HG03575 (cell line): ENCODE results near the gene TM9SF2.
"Not testable (repeated sequence)": the region's sequence is repeated elsewhere in the genome, so short reads cannot be mapped to it uniquely, and the experiment has no call there.

Source experiments
- ATAC-seq: cut with Tn5 transposase; IDR thresholded peaks from one replicate; pipeline ENCODE4 v1.9.1; 2021; ENCODE audit not compliant: unreplicated experiment, insufficient number of reproducible peaks, low FRiP score; ENCODE audit errors: extremely low read depth

Gene TM9SF2, protein sequence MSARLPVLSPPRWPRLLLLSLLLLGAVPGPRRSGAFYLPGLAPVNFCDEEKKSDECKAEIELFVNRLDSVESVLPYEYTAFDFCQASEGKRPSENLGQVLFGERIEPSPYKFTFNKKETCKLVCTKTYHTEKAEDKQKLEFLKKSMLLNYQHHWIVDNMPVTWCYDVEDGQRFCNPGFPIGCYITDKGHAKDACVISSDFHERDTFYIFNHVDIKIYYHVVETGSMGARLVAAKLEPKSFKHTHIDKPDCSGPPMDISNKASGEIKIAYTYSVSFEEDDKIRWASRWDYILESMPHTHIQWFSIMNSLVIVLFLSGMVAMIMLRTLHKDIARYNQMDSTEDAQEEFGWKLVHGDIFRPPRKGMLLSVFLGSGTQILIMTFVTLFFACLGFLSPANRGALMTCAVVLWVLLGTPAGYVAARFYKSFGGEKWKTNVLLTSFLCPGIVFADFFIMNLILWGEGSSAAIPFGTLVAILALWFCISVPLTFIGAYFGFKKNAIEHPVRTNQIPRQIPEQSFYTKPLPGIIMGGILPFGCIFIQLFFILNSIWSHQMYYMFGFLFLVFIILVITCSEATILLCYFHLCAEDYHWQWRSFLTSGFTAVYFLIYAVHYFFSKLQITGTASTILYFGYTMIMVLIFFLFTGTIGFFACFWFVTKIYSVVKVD

DNA sequence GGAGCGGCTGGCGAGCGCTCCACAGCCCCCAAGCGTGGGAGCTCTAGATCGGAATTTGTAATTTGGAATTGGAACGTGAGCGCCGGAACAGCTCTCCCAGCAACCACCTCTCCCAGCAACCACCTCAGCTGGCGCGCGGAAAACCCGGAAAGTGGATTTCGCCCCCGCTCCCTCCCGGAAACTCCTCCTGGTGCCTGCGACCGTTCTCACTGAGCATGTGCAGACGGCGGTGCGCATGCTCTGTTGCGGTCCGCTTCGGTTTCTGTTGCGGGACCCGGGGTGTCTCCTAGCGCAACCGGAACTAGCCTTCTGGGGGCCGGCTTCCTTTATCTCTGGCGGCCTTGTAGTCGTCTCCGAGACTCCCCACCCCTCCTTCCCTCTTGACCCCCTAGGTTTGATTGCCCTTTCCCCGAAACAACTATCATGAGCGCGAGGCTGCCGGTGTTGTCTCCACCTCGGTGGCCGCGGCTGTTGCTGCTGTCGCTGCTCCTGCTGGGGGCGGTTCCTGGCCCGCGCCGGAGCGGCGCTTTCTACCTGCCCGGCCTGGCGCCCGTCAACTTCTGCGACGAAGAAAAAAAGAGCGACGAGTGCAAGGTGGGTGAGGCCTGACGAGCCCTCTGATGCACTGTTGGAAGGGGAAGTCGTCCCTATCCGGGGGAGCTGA is at the start of gene TM9SF2:
TSS of gene TM9SF2 (plus strand) at position 289 of the 664 bp plus-strand sequence. CDS start at position 424, 135 bp downstream.
- no peak for ATAC-seq

DNA sequence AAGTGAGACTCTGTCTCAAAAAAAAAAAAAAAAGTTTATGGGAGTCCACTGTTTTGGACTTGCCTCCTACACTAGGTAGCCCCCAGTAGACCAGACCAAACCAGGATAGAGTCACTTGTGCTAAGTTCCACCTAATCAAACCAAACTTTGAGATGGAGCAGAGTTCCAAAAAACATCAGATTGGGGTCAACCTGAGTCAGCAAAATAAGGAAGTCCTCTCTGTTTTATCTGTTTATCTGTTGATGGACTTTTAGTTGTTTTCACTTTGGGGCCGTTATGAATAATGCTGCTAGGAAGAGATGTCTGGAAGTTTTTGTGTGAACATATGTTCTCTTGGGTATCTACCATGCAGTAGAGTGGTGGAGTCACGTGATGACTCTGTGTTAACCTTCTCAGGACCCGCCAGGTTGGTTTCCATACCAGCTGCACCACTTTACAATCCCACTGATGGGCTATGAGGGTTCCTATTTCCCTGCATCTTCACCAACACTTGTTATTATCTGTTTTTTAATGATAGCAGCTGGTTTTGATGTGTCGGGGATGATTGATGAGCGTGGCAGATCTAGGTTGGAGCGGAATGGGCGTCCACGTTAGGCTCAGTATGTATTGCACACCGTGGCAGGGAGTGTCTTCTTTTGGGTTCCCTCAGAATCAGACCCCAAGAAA is 46.6 kb upstream of the TM9SF2 start:
- no peak for ATAC-seq

DNA sequence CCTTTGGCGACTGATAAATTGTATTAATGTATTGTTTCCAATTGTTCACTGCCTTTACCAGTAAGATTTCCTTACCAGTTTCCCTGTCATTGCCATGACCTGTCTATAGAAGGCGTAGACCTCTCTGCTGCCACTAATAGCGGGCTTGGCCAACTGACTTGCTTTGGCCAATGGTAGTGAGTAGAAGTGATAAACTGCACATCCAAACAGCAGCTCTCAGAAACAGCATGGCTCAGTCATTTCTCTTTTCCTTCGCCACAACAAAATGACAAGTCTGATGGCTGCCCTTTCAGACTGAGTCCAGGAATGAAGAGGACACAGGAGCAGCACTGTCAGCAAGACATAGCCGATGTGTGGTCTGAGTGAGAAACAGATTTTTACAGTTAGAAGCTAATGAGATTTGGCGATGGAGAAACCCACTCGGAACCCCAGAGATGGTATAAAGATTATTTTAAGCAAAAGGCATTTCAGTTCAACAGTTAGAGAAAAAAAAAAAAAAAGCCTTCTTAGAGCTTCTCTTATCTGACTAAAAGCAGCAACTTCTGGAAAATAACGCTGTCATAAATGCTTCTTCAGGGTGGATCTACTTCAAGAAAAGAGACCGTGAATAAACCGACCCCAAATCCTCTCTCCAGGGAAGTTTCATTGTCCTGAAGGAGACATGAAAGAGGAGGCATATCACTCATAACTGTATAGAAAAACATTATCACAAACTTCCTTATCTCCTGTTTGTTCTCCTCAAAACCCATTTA is 42.0 kb upstream of the TM9SF2 start:
- no peak for ATAC-seq

DNA sequence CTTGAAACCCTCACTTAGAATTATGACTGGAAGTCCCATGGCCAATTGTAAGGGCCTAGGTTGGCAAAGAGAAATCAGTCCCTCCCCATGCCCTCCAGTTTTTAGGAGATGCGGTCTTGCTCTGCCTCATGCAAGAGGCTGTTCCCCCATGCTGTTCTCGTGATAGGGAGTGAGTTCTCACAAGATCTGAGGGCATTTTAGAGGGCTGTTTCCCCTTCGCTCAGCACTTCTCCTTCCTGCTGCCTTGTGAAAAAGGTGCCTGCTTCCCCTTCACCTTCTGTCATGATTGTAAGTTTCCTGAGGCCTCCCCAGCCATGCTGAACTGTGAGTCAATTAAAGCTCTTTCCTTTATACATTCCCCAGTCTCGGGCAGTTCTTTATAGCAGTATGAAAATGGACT is 40.5 kb upstream of the TM9SF2 start:
- not testable (repeated sequence) for ATAC-seq

DNA sequence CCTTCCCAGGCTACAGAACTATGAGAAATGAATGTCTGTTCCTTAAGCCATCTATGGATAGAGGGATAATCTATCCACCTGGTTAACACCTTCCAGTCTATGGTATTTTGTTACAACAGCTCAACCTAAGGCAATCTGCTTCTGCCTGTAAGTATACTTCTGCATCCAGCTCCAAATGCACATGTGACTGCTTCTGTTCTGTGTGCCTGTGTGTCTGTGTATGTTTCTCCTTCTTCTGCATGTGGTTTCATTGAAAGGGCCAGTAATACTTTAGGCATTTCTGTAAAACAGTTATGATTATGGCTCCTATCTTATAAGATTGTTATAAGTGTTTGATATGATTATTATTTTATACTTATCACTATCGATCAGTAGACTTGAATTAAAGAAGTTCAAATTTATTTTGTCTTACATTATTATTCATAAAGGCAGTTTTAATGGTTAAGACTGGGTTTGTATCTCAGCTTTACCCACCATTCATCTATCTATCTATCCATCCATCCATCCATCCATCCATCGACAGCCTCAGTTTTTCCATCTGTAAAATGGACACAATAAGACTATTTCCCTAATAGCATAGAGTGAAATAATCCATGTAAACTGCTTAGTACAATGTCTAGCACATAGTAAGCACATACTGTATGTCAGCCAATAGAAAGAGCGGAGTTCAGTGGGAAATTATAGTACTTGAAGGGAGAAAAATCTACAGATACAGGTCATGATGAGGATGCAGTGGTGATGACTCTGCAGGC is 37.5 kb upstream of the TM9SF2 start:
- no peak for ATAC-seq

DNA sequence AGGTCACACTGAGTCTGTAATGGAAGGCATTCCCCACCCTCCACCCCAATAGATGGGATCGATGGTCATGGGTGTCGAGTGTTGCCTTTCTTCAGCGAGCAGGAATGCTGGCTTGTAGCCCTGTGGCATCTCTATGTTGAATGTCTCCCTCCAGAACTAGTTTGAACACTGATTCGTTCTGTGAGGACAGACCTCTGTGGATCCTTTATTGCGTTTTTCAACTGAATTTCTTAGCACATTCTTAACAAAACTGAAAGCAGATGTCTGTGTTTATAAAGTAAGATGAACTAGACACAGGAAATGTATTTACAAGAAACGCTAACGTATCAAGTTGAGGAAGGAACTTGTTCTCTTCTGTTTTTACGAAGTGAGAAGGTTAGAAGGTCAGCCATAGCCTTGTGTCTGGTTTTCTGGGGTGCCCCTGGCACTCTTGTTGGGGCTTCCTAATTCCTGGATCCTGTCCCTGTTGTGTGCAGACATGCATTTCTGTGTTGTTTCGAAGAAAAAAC is 36.8 kb upstream of the TM9SF2 start:
- no peak for ATAC-seq

DNA sequence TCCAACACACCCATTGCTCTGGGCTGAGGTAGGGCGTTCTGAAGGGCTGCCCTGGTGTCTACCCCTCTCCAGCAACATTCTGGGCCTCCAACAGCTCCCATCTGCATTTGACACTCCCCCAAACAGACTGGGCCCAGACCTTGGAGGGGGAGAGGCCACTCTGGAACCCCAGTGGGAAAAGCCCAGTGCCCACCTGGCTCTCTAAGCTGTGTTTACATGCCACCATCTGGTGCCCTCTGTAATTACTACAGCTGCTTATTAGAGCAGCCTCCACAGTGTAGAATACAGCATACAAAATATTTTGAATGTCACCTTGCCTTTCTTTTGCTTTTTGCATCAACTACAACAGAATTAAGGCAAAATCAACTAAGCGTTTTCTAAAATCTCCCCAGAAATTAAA is 35.8 kb upstream of the TM9SF2 start:
- ATAC-seq, result no peak

DNA sequence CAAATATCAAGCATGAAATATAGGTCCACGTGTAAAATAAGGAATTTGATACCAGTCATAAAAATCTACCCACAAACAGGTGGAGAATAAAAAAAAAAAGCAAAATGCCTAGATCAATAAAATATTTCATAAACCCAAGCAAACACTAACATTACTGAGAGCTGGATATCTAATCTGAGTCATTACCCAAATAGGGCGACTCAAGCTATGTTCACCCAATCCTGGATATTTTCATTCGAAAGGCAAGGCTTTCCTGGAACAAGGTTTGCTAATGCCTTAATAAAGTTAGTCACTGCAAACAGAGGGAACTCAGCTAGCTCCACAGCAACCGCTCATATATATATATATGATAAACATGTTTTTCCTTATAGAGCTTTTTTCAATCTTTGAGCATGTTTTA is 33.5 kb upstream of the TM9SF2 start:
- ATAC-seq, result no peak

DNA sequence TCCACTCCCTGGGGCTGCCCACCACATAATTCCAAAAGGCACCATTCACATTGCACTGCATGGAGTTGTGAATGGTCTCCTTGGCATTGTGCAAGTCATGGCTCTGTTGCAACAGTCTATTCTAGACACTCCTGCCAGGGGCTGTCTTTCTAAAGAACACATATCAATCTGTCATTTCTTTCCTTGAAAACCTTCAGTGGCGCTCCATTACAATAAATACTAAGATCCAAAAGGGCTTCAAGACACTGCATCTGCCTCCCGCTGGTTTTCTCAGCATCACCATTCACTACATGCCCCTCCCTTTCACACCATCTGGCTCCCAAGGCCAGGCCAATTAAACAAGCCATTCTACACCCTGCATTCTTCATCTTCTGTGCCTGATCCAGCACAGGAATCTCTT is 32.2 kb upstream of the TM9SF2 start:
- no peak for ATAC-seq

DNA sequence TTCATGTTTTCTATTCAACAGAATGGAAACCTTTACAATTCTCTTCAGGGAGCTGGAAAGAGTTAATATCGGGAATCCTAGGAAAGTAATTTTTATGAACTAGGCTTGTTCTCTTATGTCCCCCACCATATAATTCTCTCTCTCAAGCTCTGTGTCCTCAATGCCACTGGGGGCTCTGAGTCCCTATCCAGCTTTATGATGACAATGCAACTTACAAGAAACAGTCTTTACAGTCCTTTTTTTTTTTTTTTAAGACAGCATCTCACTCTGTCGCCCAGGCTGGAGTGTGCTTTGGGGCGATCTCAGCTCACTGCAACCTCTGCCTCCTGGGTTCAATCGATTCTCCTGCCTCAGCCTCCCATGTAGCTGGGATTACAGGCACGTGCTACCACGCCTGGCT is 31.2 kb upstream of the TM9SF2 start:
- no peak for ATAC-seq

DNA sequence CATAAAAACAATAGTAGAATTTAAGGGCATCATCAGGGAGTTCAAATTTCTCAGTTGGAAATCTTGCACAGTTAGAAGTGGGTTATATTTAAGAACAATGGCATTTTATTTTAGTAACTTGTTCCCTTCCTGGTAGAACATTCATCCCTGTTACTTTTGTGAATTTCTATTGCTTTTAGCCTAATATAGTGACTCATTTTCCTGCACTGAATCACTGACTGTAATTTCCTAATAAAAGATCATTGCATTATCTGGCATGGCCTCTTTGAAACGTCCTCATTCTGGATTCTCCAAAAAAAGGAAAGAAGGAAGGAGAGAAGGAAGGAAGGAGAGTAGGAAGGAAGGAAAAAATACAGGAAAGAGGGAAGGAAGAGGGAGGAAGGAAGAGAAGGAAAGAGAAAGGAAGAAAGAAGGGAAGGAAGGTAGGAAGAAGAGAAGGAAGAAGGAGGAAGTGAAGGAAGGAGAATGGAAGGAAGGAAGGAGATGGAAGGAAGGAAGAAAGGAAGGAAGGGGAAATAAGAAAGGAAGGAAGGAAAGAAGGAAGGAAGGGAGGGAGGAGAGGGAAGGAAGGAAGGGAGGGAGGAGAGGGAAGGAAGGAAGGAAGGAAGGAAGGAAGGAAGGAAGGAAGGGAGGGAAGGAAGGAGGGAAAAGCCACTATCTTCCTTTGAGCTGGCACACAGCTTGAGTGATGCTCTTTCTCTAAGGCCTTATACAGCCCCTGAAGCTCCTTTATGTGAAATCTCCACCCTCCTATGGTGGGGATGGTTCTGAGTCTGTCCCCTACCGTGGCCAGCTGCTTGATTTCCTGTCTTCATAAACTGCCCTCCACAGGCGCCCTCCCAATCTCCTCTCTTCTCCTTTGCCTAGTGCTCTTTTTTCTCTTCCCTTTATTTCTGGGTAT is 29.8 kb upstream of the TM9SF2 start:
- ATAC-seq, result no peak

DNA sequence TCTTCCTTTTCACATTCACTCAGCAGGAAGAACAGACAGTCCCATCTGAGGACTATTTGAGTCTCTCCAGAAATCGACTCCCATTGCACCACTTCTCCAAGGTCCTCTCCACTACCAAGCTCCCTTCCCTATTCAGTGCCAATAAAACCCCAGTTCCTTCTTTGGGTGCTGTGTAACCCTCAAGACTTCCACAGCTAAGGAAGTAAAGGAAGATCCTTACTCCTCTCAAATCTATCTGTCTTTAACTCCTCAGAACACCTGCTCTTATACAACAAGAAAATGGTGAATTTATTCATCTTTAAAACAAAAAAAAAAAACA is 29.2 kb upstream of the TM9SF2 start:
- no peak for ATAC-seq

DNA sequence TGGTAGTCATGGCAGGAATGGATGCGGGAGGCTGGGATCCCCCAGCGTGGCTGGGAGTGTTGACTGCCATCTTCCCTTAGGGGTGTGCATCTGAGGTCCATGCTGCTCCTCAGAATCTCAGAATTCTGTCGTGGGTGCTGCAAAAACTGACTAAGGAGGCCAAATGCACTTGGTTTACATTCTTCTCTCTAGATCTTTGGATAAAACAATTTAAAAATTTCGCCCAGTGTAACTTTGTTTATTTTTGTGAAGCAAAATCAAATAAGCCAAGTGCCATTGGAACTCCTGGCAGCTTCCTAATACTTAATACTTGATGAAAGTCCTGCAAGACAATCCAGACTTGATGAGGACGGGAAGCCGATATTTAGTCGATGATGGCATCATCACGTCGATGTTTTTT is 27.8 kb upstream of the TM9SF2 start:
- ATAC-seq, result no peak

DNA sequence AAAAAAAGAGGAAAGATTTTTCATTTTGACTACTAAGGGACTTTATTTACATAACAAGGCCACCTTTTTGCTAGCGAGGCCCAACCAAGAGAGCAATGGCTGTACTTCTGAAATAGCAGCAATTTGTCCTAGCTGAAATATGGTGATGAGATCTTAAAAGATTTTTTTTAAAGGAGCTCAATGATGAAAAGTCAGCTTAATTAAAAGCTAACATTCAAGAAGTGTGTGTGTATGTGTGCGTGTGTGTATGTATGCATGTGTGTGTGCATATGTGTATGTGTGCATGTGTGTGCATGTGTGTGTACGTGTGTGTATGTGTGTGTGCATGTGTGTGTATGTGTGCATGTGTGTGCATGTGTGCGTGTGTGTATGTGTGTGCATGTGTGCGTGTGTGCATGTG is 24.6 kb upstream of the TM9SF2 start:
- ATAC-seq, result no peak

DNA sequence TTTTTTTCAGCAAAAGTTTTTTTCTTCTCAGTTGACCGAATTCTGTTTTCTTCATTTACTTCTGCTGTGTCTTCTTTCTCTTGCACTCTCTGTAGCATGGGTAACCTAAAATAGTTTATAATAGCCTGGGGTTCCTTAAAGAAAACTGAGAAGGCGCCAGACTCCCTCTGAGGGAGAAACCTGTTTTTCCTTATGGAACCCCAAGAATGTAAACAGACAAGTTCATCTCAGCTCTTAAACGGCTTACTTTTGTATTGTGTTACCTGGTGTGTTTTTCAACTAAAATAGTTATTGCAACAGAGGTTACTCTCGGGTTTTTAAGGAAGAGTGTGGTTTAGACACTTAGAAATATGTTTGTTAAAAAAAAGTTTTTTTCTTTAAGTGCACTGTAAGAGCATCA is 23.8 kb upstream of the TM9SF2 start:
- ATAC-seq, result no peak

DNA sequence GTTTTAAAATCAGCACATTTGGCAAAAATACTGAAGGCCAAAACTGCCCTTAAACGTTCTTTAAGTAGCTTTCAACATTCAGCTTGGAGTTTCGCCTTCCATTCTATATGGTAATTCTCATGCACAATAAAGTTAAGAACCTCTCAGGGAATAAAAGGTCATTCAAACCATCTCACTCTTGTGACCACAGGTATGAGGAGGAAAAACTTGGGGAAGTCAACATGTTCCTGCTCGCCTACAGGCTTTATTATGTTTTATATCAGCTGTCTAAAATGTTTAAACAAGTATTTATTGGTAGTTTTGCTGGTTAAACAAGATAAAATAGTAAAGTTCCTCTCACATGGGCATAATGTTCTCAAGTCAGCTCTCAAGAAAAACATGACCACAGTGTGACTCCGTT is 19.9 kb upstream of the TM9SF2 start:
- ATAC-seq, result no peak

DNA sequence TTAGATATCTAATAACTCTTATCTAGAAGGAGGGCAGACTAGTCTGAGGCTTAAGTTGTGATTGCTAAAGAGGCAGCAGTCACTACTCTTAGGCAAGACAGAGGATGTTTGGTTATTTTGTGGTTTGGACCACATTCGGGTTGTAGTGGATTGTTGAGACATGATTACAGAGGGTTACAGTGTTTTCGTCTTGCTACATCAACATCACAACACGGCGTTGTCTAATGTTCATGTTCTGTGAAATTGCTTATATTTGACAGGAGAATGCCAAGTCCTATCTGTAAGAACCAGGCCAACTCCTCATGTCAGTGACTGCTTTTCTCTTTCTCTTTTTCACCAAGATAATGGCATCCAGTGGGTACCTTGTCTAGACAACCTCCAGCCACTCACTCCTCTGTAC is 16.8 kb upstream of the TM9SF2 start:
- ATAC-seq, result no peak
